Right renal pelvis (tissue), 4 donors: ENCODE results near the gene ALPI. TPM values are rescaled to one million over a fixed set of nuclear protein-coding genes. Genes with fewer than 3 reads are reported as not detected.
"Not testable (repeated sequence)": the region's sequence is repeated elsewhere in the genome, so short reads cannot be mapped to it uniquely, and the experiment has no call there.

ENCODE experiments used
- DNase-seq, 4 donors: peaks; one replicate each; pipeline ENCODE4 v3.0.0-alpha.2; 2013; ENCODE audit warnings: low read depth in 4 of 4, low spot score in 3 of 4, missing footprints in 1 of 4
- polyA plus RNA-seq, 4 donors: library from polyadenylated mRNA; unstranded; fragments of 120-200 nt; gene quantifications; one replicate each; pipeline ENCODE4 v1.2.1, GENCODE V29; 2013; ENCODE audit not compliant: insufficient read length in 4 of 4

ALPI gene
- polyA plus RNA-seq: under 1 TPM in 2 of 4 donors, not detected in 2; 0.06 to 0.10 TPM

DNA sequence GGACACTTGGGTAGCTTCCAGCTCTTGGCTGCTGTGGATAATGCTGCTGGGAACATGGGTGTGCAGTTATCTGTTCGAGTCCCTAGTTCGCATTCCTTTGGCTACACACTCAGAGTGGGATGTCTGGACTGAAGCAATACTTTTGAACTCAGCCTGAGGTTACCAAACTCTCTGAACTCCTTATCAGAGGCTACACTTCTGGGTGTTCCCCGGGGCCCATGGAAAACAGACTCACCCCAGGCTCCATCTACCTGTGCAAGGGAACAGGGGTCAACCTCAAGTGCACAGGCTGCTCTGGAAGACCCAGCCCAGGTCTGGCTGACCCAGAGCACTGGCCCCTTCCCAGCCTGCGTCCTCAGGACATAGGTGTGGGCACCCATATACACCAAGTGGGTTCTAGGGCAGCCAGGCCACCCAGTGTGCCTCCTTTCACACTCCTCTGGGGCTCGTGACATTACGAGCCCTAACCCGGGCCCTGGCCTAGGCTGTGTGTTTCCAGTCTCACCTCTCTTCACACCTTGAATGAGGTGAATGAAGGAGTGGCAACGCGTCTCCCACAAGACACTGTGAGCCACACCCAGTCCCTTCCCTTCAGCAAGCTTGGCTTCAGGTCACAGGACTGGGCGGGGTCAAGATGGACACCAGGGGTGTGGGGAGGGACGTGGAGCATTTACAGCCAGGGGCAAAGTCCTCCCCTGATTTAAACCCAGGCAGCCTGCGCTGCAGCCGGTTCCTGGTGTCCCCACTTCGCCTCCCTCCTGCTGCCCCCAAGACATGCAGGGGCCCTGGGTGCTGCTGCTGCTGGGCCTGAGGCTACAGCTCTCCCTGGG lies at the start of gene ALPI:
Gene ALPI, plus strand, starts transcription at position 728 of the 830 bp plus-strand sequence. Its CDS starts 47 bp downstream, at position 775.
- DNase-seq: no peak

- no peak for DNase-seq
Measured at GRCh38 chr2:232406556-232407310, 49.2 kb upstream of the ALPI start, which contains the start of gene ALPG. ALPG (plus strand) TSS chr2:232406844; CDS start chr2:232406895, 51 bp downstream.

GRCh38 chr2:232407428-232408150 lies 48.4 kb upstream of the ALPI start:
- not testable (repeated sequence) for DNase-seq

GRCh38 chr2:232408269-232408668 lies 47.7 kb upstream of the ALPI start:
- DNase-seq: not testable (repeated sequence)

DNA sequence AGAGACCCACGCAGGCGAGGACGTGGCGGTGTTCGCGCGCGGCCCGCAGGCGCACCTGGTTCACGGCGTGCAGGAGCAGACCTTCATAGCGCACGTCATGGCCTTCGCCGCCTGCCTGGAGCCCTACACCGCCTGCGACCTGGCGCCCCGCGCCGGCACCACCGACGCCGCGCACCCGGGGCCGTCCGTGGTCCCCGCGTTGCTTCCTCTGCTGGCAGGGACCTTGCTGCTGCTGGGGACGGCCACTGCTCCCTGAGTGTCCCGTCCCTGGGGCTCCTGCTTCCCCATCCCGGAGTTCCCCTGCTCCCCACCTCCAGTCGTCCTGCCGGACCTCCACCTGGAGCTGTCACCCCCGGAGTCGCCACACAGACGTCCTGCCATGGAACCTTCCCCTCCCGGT lies 46.3 kb upstream of the ALPI start:
- DNase-seq: not testable (repeated sequence)

GRCh38 chr2:232410238-232410900 lies 45.6 kb upstream of the ALPI start:
- DNase-seq: no peak

GRCh38 chr2:232411901-232412629 lies 43.9 kb upstream of the ALPI start:
- no peak for DNase-seq

- no peak for DNase-seq
Measured at GRCh38 chr2:232412986-232413385, 43.0 kb upstream of the ALPI start.

GRCh38 chr2:232415138-232415690 lies 40.7 kb upstream of the ALPI start:
- no peak for DNase-seq

GRCh38 chr2:232415736-232416520 lies 40.0 kb upstream of the ALPI start:
- no peak for DNase-seq

DNA sequence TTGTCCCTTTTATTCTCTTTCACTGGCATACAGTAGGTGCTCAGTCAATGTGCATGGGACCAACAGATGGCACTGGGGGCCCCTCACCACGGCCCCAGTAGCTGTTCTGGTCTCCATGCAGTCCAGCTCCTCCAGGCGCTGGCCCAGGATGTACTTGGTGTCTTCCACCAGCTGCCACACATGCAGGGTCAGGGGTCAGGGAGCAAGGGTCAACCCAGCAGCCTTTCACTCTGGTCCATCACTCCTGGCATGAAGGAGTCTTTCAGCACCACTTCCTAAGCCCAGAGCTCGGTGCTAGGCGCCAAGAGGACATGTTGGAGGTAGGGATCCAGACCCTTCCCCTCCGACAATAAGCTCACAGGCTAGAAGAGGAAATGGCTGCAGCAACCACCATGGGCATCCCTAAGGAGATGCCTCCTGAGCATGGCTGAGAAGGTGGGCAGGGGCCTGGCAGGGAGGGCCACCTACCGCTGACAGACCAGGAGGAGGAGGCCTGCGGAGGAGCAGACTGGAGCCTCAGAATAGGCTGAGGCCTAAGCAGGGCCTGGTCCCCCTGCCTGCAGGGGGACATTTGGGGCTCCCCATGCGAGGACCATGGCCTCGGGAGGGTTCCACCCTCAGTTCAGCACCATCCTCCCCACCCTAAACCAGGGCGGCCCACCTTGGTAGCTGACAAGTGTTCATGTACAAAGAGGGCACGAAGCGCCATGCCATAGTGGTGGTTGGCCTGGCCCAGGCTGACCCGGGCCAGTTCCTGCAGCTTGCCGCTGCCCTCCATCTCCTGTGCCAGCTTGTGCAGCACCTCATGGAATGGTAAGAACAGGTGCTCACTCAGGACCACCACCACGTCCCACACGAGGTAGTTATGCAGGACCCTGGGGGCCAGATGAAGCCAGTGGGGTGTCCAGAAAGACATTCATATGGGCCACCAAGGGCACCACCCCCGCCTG lies 39.2 kb upstream of the ALPI start:
- no peak for DNase-seq

DNA sequence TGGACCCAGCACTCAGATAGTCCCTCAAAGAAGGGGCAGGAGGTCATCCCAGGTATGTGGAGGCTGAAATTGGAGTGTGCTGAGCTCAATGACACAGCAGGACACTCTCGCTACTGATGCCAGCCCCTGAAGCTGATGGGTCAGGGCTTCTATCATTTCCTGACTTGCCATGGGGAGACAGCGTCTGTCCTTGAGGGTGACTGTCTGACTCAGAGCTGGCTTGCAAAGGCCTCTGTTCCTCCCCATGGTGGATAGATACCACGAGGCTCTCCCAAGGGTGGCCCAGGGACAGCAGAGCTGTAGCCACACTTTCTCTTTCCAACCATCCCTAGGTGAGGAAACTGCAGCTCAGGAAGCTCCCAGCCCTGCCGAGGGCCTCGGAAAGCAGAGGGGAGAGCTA lies 38.5 kb upstream of the ALPI start:
- DNase-seq: no peak

DNA sequence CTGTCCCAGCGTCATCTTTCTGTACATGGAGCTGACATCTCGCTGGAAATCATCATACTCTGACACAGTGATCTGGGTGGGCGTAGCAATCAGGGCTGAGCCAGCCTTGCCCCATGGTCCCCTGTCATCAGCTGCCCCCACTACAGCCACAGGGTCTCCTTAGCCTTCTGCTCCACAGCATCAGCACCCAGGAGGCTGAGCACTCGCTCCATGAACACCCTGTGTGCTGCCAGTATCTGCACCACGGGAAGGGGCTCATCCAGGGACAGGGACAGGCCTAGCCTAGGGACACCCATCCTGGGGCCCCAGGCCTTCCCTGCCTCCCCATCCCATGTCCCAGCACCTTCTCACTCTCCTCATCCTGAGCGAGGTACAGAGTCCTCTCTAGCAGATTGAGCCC lies 37.9 kb upstream of the ALPI start:
- DNase-seq: no peak

GRCh38 chr2:232418466-232419244 lies 37.3 kb upstream of the ALPI start:
- DNase-seq: no peak

DNA sequence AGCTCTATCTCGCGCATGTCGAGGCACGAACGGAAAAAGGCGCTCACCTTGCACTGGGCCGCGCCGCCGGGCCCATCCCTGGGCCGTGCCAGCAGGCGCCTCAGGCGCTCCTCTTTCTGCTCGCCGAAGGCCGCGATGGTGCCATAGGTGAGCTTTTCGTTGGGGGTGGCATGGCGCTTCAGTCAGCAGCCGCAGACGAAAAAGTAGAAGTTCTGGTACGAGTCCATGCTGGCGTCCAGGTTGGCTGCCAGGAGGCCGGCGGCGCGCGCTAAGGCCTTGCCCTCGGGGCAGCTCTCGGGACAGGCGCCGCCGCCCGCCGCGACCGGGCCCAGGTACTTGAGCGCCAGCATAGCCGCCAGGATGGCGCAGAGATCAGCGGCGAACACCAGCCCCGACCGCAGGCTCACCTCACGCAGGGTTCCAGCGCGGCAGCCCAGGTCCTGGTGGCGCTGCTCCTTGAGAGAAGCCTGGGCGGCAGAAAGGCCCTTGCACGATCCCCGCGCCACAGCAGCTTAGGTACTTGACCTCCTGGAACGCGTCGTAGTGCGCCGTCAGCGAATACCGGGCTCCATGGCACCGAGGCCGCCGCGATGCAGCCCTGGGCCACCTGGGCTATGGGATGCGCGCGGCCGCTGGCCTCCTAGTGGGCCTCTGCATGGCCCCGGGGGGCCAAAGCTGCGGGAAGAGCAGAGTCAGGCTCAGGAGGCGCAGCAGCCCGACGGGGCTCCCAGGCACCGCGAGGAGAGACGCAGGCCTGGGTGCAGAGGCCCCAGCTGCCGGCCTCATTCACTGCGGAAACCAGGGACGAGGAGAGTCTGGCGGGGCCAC lies 36.5 kb upstream of the ALPI start:
- DNase-seq: no peak

GRCh38 chr2:232420073-232420454 lies 35.9 kb upstream of the ALPI start:
- DNase-seq: no peak
